Psoas muscle (tissue), 8 donors: ENCODE measurements around the gene XRN2. TPM values are rescaled to one million over a fixed set of nuclear protein-coding genes. Genes with fewer than 3 reads are reported as not detected.

Experiments used
- ATAC-seq, 4 donors: fragments of 200-7000 bp; cut with Tn5 transposase; one replicate each; pipeline ENCODE4 v1.9.1; 2020; ENCODE audit warnings: moderate library complexity in 3 of 4, mild to moderate bottlenecking in 2 of 4
- DNase-seq, 2 donors: peaks; one replicate each; pipeline ENCODE4 v3.0.0-alpha.2; 2020
- H3K27ac ChIP-seq: fragments of 200-600 bp; one replicate; pipeline ENCODE4 v1.8.0; 2022
- H3K27me3 ChIP-seq, 3 donors: fragments of 200-600 bp in 1 of 3; one replicate each; pipeline versions ENCODE4 v1.6.1 to v1.8.0; 2013 to 2022; ENCODE audit warnings: low read length in 2 of 3, mild to moderate bottlenecking in 2 of 3, moderate library complexity in 1 of 3; ENCODE audit not compliant: insufficient read depth in 3 of 3
- H3K36me3 ChIP-seq, 2 donors: fragments of 200-600 bp in 1 of 2; one replicate each; pipeline versions ENCODE4 v1.6.1 to v1.8.0; 2013 to 2022; ENCODE audit warnings: low read depth in 1 of 2, mild to moderate bottlenecking in 1 of 2, moderate library complexity in 1 of 2; ENCODE audit not compliant: insufficient read depth in 1 of 2
- H3K4me1 ChIP-seq: fragments of 200-600 bp; one replicate; pipeline ENCODE4 v1.8.0; 2022
- H3K4me3 ChIP-seq: fragments of 200-600 bp; one replicate; pipeline ENCODE4 v1.8.0; 2022; ENCODE audit warnings: mild to moderate bottlenecking
- H3K9me3 ChIP-seq: fragments of 200-600 bp; one replicate; pipeline ENCODE4 v1.8.0; 2022
- WGBS, 3 donors: extraction: QIAGEN DNeasy Blood & Tissue Kit; methylation state at CpG; one replicate each; pipeline versions ENCODE4 v1.1.6 to v1.1.7; 2013; 5-methylcytosine and 5-hydroxymethylcytosine counted together
- intact Hi-C, 2 donors: fragments of 100-400 bp; cut with DNase I; formaldehyde crosslinking; loops; one replicate each; pipeline versions ENCODE4 v1.11.0 to v1.14.2; 2022
- polyA plus RNA-seq, 3 donors: library from polyadenylated mRNA; stranded (reverse); fragments of 200-250 nt; gene quantifications; one replicate each; pipeline ENCODE4 v1.2.3, GENCODE V29; 2013
- total RNA-seq, 4 donors: library from RNA; stranded (reverse); fragmentation: NEBNext Ultra II Directional in 2 of 4; extraction: Animal tissue kit (Norgen Biotek cat#: 25700) in 2 of 4; gene quantifications; one replicate each; pipeline versions ENCODE4 v1.2.1 to v1.2.4, GENCODE V29; 2021 to 2023
- TF ChIP-seq, protein P1 (sequence below): fragments of 200-600 bp; IDR thresholded peaks from one replicate; pipeline ENCODE4 v1.8.0; 2022; ENCODE audit warnings: antibody characterized with exemption
- donor health status: healthy with polysubstance abuse.
- donor health status: DM: no; HTN: no; CAD: no; lungs with moderate emphysema.
- donor health status: Bipolar disorder and iron deficiency.
- donor health status: healthy.
- donor health status: DM: yes; HTN: yes; CAD: no.
- donor health status: DM: no; HTN: no; CAD: no.
- donor health status: DM: no; HTN: no; CAD: no.
- donor health status: DM: yes; HTN: yes; CAD: no.

The XRN2 gene
- total and polyA plus RNA-seq, 7 donors, result 25.1 to 48.3 (median 41.0) TPM

DNA sequence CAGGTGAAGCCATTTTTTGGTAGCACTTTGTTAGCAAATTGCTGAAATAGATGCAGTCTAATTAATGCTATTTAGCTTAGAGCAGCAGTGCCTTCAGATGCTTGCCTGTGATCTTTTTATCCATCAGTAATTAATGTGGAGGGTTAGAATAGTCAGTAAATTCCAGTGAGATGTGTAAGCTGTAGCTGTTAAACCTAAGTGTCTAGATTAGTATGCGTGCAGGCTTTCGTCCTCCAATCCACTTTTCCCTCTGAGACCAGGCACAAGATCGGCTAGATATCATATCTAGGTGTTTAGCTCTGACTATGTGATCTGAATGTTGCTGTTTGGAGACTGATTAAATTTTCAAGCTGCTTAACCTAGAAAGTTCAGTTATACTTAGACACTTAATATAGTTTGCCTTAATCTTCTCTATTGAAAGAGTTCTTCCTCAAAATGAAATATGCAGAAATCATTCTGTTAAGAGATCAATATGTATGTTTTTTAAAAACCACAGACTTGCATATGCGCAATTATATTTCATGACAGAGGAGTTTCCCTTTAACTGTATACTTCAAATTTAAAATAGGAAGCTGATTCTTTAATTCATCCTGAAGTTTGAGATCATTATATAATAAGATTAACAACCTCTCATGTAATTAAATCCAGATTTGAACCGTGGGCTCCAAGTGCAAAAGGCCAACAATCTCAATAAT is 41.2 kb downstream of the XRN2 start:
- TF ChIP-seq, protein P1, sequence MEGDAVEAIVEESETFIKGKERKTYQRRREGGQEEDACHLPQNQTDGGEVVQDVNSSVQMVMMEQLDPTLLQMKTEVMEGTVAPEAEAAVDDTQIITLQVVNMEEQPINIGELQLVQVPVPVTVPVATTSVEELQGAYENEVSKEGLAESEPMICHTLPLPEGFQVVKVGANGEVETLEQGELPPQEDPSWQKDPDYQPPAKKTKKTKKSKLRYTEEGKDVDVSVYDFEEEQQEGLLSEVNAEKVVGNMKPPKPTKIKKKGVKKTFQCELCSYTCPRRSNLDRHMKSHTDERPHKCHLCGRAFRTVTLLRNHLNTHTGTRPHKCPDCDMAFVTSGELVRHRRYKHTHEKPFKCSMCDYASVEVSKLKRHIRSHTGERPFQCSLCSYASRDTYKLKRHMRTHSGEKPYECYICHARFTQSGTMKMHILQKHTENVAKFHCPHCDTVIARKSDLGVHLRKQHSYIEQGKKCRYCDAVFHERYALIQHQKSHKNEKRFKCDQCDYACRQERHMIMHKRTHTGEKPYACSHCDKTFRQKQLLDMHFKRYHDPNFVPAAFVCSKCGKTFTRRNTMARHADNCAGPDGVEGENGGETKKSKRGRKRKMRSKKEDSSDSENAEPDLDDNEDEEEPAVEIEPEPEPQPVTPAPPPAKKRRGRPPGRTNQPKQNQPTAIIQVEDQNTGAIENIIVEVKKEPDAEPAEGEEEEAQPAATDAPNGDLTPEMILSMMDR, result no peak
- ATAC-seq (no peak), DNase-seq (no peak)
- H3K27me3 ChIP-seq, result no peaks in the 10 kb centered on the region
- no peak overlapping the region for H3K4me3 ChIP-seq
- intact Hi-C loops, result no loop called here
- WGBS, 3 donors, result 87 to 92% (median 89%) methylated on average over 5 of the region's 5 CpGs
- peaks cover 9 to 97% of the 10 kb centered on the region in 2 donors for H3K36me3 ChIP-seq
- H3K9me3 ChIP-seq, result no peaks in the 10 kb centered on the region
- H3K4me1 ChIP-seq, result no peaks in the 10 kb centered on the region
- H3K27ac ChIP-seq, result no peak overlapping the region

DNA sequence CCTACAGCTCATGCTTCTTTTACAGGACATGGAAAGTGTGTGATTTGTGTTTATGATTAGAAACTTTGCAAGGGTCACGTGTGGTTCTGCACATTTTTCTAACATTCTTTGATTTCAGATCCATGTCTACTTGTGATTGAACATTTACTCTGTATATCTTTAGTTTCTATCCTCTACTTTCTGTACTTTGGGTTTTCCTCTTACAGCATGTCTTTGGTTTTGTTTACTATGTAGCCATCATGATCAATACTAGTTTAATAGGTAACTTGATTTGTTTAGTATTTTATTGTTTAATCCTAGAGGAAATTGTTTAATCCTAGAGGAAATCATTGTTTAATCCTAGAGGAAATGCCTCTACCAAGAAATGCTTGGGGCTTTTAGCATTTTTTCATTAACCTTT is 41.8 kb downstream of the XRN2 start:
- Histone ChIP-seq H3K9me3 (no peaks in the 10 kb centered on the region), H3K4me3 (no peak overlapping the region), H3K36me3 (peaks cover 6 to 97% of the 10 kb centered on the region in 2 donors), H3K4me1 (no peaks in the 10 kb centered on the region), H3K27me3 (no peaks in the 10 kb centered on the region), H3K27ac (no peak overlapping the region)
- WGBS, 3 donors, result 80 to 85% (median 81%) methylated on average over 1 of the region's 1 CpG
- ATAC-seq (no peak), DNase-seq (no peak)
- intact Hi-C loops, result no loop called here
- TF ChIP-seq, protein P1, result no peak

DNA sequence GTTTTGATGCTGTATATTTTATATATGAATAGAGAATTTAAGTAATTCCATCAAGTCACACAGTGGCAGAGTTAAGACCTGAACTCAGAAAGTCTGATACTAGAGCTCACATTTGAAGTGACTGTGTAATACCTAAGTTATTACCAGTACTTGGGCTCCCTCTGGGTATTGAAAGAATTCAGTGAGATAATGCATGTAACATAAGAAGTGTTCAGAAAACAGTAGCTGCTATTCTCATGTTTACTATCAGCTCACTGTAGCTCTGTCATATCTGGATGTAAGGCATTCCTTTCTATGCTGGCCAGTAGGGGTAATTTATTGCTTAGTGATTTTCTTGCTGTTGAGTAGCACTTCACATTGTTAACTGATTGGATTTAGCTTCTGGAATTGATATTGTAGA is 49.6 kb downstream of the XRN2 start:
- H3K27ac ChIP-seq, result no peak overlapping the region
- DNase-seq (no peak), ATAC-seq (no peak)
- H3K9me3 ChIP-seq, result no peaks in the 10 kb centered on the region
- peaks cover 0 to 73% of the 10 kb centered on the region in 2 donors for H3K36me3 ChIP-seq
- intact Hi-C loops, result no loop called here
- H3K27me3 ChIP-seq, result no peaks in the 10 kb centered on the region
- H3K4me3 ChIP-seq, result no peak overlapping the region
- TF ChIP-seq, protein P1, result no peak
- no peaks in the 10 kb centered on the region for H3K4me1 ChIP-seq

DNA sequence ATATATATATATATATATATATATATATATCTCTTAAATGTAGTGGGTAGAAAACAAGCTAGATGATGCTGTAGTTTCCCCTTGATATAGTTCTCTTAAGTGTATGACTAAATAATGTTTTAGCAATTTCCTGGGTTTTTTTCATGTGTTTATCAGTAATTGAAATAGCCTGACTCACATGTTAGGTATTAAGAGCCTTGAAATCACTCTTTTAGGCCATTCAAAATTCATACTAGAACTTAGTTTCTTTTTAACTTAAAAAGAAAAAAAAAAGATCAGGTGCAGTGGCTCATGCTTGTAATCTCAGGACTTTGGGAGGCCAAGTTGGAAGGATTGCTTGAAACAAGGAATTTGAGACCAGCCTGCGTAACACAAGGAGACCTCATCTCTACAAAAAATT is 50.1 kb downstream of the XRN2 start:
- DNase-seq (no peak), ATAC-seq (no peak)
- intact Hi-C loops, result no loop called here
- Histone ChIP-seq H3K27ac (no peak overlapping the region), H3K36me3 (peaks cover 0 to 73% of the 10 kb centered on the region in 2 donors), H3K27me3 (no peaks in the 10 kb centered on the region), H3K9me3 (no peaks in the 10 kb centered on the region), H3K4me1 (no peaks in the 10 kb centered on the region), H3K4me3 (no peak overlapping the region)
- TF ChIP-seq, protein P1, result no peak
- WGBS, 3 donors, result 95 to 100% (median 100%) methylated on average over 1 of the region's 1 CpG

DNA sequence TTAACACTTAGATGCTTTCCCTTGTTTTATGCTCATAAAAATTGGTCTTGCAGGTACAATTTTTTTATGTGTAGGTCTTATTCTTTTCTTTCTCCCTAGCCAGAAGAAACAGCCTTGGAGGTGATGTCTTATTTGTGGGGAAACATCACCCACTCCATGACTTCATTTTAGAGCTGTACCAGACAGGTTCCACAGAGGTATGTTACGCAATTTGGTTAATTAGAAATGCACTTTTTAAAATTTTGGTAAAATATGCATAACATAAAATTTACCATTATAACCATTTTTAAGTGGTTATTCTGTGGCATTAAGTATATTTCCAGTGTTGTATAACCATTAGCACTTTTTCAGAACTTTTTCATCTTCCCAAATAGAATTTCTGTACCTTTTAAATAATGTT is 52.9 kb downstream of the XRN2 start:
- H3K27me3 ChIP-seq, result no peaks in the 10 kb centered on the region
- H3K36me3 ChIP-seq, result peaks cover 0 to 72% of the 10 kb centered on the region in 2 donors
- TF ChIP-seq, protein P1, result no peak
- H3K27ac ChIP-seq, result no peak overlapping the region
- DNase-seq (no peak), ATAC-seq (no peak)
- H3K4me3 ChIP-seq, result no peak overlapping the region
- H3K9me3 ChIP-seq, result no peaks in the 10 kb centered on the region
- H3K4me1 ChIP-seq, result no peaks in the 10 kb centered on the region
- intact Hi-C loops, result no loop called here
- WGBS, 3 donors, result 38 to 98% (median 56%) methylated on average over 1 of the region's 1 CpG
